ENCODE measurements around the gene PGAP1.

DNA sequence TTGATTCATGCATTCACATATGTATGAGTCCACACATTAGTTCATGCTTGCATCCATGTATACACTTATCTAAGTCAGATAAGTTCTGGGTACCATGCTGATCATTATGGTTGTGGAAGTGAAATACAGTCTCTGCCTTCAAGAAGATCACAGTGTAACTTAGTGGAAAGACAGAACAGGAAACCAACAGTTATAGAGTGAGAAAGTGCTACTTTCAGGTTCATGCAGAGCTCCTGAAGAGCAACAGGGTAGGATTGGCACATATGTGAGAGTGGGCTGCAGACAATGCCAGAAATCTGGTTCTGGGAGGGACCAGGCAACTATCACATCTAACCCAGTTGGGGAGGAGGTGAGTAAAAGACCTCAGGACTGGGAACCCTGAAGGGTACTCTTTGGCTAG is 35.4 kb upstream of the PGAP1 start:
- TF ChIP-seq EZH2 (IDR thresholded peaks at IDR 0.05; ENCODE audit: insufficient read depth, poor library complexity, severe bottlenecking) (no peak), EZH2phosphoT487 (IDR thresholded peaks at IDR 0.05; ENCODE audit: insufficient read depth, low read depth) (no peak)
